Measurements from ENCODE around the gene MMP24.
"Not testable (repeated sequence)": the region's sequence is repeated elsewhere in the genome, so short reads cannot be mapped to it uniquely, and the experiment has no call there.

Gene MMP24

DNA sequence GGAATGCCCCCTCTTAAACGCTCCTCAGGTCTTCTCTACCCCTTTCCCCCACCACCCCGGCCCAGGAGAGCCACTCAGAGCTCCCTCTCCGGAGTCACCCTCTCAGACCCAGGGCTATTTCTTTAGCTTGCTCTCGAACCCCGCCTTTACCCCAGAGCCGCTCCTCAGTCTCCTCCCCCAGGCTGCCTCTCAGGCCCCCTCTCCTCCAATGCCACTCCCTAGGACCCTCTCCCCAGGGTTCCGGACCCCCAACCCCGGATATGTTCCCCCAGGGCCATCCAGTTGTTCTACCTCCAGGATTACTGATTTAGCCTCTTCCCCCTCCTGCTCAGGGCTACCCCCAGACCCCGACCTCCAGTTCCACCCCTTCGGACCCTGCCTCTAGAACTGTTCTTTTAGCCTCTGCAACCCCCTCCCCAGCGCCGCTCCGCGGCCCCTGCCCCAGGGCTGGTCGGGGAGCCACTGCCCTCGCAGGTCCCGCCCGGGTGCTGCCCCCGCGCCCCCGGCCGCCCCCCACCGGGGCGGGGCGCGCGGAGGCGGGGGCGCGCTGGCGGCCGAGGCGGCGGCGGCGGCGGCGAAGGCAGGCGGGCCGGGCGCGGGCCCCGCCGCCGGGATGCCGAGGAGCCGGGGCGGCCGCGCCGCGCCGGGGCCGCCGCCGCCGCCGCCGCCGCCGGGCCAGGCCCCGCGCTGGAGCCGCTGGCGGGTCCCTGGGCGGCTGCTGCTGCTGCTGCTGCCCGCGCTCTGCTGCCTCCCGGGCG is at the start of gene MMP24:
Gene MMP24 (plus strand): TSS at position 565 of the 758 bp plus-strand sequence. CDS start 49 bp downstream, at position 614.
- no peak for DNase-seq

- DNase-seq = no peak
Measured at GRCh38 chr20:35179292-35180212, 46.9 kb upstream of the MMP24 start.

DNA sequence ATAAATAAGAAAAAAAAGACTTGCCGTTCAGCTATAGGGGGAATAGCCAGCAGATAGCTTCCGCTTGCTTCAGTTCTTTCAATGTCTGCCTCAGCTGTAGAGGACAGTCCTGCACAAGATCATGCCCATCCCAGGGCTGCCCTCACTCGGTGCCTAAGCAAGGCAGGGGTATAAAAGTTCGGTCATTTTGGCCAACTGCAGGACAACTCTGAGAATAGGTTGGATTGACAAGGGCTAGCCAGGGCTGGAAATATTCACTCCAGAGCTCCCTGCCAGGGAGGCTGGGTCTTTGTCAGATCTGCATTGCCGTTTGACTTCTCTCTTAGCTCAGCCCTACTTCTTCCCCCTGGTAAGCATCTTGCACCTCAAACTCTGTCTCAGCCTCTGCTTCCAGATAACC is 46.2 kb upstream of the MMP24 start:
- DNase-seq = no peak

DNA sequence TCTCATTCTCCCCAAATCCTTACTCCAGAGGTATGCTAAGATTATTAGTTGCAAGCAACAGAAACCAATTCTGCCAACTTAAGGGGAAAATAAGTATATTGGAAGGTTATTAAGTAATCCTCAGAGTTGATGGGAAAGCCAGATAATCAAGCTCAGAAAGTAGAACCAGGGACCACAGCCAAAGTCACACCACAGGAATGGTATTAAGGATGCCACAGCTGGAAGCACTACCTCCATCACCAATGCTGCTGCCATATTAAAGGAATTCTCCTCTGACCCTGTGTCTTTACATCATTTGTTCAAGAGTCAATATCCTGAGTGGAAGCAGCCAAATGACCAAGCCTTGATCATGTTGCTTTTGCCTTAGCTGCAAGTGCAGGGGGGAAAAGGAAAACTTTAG is 44.8 kb upstream of the MMP24 start:
- DNase-seq = no peak

GRCh38 chr20:35186691-35187289 is 39.7 kb upstream of the MMP24 start:
- not testable (repeated sequence) for DNase-seq

DNA sequence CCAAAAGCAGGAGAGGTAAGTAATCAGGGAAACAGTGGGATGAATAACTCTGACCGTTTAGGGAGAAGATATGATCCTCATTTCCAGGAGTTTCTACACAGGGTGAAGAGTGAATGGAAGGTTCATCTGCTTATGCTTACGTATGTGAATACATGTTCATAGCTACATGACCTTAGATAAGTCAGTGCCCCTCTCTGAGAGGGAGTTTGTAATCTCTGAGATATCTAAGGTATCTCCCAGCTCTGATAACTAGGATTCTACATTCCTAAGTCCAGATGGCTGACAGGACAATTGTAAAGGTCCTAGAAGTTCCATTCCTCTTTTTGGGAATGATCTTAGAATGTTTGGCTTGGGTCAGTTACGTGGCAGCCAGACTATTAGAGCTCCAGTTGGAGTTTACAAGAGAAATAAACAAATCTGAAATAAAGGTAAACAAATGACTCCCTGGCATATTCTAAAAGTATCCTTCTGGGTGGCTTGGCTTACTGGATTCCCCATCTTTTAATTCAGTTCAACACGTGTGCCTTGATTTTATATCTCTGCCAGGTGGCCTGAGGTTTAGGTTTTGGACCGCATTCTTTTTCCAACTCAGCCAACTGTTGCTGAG is 38.8 kb upstream of the MMP24 start:
- no peak for DNase-seq

- not testable (repeated sequence) for DNase-seq
Measured at GRCh38 chr20:35189223-35189622, 37.3 kb upstream of the MMP24 start.

DNA sequence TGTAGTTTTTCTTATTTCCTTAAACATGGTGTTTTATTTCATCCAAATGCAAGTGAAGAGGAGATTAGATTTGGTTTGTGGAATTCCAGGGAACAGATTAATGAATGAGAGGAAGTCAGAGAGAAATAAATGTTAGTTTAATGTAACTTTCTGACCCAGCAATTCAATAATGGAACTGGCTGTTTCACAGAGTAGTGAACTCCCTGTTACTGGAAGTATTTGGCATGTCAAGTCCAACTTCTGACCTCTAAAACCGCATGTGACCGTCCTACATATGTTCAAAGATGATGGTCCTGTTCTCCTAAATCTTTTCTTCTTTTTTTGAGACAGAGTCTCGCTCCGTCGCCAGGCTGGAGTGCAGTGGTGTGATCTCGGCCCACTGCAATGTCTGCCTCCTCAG is 35.9 kb upstream of the MMP24 start:
- no peak for DNase-seq

GRCh38 chr20:35191419-35192117 is 34.9 kb upstream of the MMP24 start:
- DNase-seq = no peak

- no peak for DNase-seq
Measured at GRCh38 chr20:35192118-35192872, 34.2 kb upstream of the MMP24 start.

DNA sequence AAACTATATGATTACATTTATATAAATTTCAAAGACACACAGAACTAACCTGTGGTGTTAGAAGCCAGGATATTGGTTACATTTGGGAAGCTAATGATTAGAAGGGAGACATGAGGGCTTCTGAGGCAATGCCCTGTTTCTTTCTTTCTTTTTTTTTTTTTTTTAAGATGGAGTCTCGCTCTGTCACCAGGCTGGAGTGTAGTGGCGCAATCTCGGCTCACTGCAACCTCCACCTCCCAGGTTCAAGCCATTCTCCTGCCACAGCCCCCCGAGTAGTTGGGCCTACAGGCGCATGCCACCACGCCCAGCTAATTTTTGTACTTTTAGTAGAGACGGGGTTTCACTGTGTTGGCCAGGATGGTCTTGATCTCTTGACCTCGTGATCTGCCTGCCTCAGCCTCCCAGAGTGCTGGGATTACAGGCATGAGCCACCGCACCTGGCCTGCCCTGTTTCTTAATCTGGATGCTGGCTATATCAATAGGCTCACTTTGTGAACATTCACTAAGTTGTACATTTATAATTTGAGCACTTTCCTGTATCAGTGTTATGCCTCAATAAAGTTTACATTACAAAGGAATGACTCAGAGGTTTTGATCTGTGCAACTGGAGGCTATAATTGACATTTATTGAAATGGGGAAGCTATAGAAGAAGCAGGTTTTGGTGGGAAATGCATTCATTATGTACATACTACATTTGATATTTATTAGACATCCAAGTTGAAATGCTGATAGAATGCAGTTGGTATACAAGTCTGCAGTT is 33.3 kb upstream of the MMP24 start:
- DNase-seq = not testable (repeated sequence)

- DNase-seq = no peak
Measured at GRCh38 chr20:35196313-35196712, 30.2 kb upstream of the MMP24 start.

DNA sequence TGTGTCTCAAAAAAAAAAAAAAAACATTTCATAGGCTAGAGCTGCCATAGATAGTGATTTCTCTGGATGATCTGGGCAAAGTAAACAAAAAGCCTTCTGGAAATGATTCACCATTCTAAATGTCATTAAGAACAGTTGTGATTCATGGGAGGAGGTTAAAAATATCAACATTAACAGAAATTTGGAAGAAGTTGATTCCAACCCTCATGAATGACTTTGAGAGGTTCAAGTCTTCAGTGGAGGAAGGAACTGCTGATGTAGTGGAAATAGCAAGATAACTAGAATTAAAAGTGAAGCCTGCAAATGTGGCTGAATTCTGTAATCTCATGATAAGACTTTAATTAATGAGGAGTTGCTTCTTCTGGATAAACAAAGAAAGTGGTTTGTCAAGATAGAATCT is 26.8 kb upstream of the MMP24 start:
- no peak for DNase-seq

DNA sequence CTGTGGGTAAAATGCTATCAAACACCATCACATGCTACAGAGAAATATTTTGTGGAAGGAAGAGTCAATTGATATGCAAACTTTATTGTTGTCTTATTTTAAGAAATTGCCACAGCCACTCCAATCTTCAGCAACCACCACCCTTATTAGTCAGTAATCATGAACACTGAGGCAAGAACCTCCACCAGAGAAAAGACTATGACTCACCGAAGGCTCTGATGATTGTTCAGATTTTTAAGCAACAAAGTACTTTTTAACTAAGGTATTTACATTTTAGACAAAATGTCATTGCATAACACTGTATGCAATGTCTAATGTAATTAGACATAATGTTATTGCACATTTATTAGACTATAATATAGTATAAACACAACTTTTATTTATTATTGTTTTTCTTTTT is 26.2 kb upstream of the MMP24 start:
- DNase-seq = peak; percentile 55

- DNase-seq = not testable (repeated sequence)
Measured at GRCh38 chr20:35201467-35201866, 25.0 kb upstream of the MMP24 start.

GRCh38 chr20:35206802-35207201 is 19.7 kb upstream of the MMP24 start:
- DNase-seq = no peak

GRCh38 chr20:35207950-35208611 is 18.4 kb upstream of the MMP24 start:
- DNase-seq = peak; percentile 57

- peak; percentile 92 for DNase-seq
Measured at GRCh38 chr20:35215066-35215956, 11.2 kb upstream of the MMP24 start.

- DNase-seq = peak; percentile 57
Measured at GRCh38 chr20:35216541-35216940, 9.9 kb upstream of the MMP24 start.
